Body of pancreas (tissue), 4 donors: Measurements from ENCODE around the gene EGFL7.

ENCODE experiments used
- POLR2A ChIP-seq, 3 donors: fragments of 450-650 bp; IDR thresholded peaks; one replicate each; pipeline ENCODE4 v1.6.1; 2016; ENCODE audit warnings: antibody characterized with exemption in 3 of 3, mild to moderate bottlenecking in 2 of 3
- TF ChIP-seq, protein P1 (sequence below), 7 experiments: fragments of 450-650 bp in 4 of 7; fragments of 200-600 bp in 3 of 7; sonication (generic) in 3 of 7; IDR thresholded peaks; one replicate each; pipeline ENCODE4 v1.5.1; 2016 to 2019; ENCODE audit warnings: antibody characterized with exemption in 7 of 7

DNA sequence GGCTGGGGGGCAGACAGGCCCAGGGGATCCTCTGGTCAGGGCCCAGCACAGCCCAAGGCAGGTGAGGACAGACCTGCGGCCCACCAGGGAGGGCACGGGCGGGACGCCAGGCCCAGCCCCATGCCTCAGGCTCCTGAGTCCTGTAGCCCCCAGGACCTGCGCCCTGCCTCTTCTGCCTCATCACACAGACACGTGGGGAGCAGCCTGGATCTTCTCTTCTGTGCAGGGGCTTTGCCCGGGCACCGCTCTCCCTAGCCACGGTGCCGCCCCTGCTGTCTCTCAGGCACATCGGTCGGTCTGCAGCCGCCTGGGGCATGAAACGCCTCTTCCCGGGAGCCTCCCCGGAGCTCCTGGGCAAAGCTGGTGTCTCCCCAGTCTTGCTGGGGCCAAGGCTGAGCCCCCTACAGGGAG lies 40.2 kb upstream of the EGFL7 start:
- TF ChIP-seq, protein P1, sequence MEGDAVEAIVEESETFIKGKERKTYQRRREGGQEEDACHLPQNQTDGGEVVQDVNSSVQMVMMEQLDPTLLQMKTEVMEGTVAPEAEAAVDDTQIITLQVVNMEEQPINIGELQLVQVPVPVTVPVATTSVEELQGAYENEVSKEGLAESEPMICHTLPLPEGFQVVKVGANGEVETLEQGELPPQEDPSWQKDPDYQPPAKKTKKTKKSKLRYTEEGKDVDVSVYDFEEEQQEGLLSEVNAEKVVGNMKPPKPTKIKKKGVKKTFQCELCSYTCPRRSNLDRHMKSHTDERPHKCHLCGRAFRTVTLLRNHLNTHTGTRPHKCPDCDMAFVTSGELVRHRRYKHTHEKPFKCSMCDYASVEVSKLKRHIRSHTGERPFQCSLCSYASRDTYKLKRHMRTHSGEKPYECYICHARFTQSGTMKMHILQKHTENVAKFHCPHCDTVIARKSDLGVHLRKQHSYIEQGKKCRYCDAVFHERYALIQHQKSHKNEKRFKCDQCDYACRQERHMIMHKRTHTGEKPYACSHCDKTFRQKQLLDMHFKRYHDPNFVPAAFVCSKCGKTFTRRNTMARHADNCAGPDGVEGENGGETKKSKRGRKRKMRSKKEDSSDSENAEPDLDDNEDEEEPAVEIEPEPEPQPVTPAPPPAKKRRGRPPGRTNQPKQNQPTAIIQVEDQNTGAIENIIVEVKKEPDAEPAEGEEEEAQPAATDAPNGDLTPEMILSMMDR (IDR thresholded peaks at IDR 0.05), result no peak
- no peak for TF ChIP-seq POLR2A (IDR thresholded peaks at IDR 0.05)
